Cardiac muscle cell (in vitro differentiated cells and primary cell): ENCODE measurements around the gene METRN. TPM values are rescaled to one million over a fixed set of nuclear protein-coding genes. Genes with fewer than 3 reads are reported as not detected.

ENCODE experiments used
- DNase-seq, 2 donors: peaks; one replicate each; pipeline versions ENCODE4 v3.0.0 to v3.0.0-alpha.2; 2010 to 2017; ENCODE audit warnings: low read depth in 1 of 2, low spot score in 1 of 2
- H3K27ac ChIP-seq: fragments of 200-600 bp; sonication (generic); 2 replicates; pipeline ENCODE4 v1.5.1; 2016
- H3K27me3 ChIP-seq: fragments of 200-600 bp; sonication (generic); 2 replicates; pipeline ENCODE4 v1.6.0; 2016; ENCODE audit warnings: control low read depth
- H3K36me3 ChIP-seq: fragments of 200-600 bp; sonication (generic); 2 replicates; pipeline ENCODE4 v1.5.1; 2016; ENCODE audit warnings: control low read depth
- H3K4me1 ChIP-seq: fragments of 200-600 bp; sonication (generic); 2 replicates; pipeline ENCODE4 v1.8.1; 2017; ENCODE audit warnings: low read depth, mild to moderate bottlenecking, mixed run types
- H3K4me3 ChIP-seq: fragments of 200-600 bp; sonication (generic); 2 replicates; pipeline ENCODE4 v1.5.1; 2016; ENCODE audit warnings: mild to moderate bottlenecking
- H3K9me3 ChIP-seq: fragments of 200-600 bp; sonication (generic); 2 replicates; pipeline ENCODE4 v1.5.1; 2017; ENCODE audit warnings: low read depth, mild to moderate bottlenecking, control low read depth
- polyA plus RNA-seq: library from polyadenylated mRNA; unstranded; fragments of >200 nt; fragmentation: Nextera tagmentation; extraction: Ambion mirVana; gene quantifications from 2 replicates; pipeline ENCODE4 v1.2.1, GENCODE V29; 2016
- total RNA-seq: library from RNA; depleted of rRNA; stranded (reverse); fragments of >200 nt; gene quantifications from 2 replicates; pipeline ENCODE4 v1.2.3, GENCODE V29; 2016
- TF ChIP-seq, protein P1 (sequence below): IDR thresholded peaks from 2 replicates; pipeline ENCODE4 v1.5.1; 2012; ENCODE audit warnings: low read depth, mild to moderate bottlenecking, low read length

METRN gene
- total and polyA plus RNA-seq, 2 experiments from 2014 or later = 93.9 to 299 TPM

DNA sequence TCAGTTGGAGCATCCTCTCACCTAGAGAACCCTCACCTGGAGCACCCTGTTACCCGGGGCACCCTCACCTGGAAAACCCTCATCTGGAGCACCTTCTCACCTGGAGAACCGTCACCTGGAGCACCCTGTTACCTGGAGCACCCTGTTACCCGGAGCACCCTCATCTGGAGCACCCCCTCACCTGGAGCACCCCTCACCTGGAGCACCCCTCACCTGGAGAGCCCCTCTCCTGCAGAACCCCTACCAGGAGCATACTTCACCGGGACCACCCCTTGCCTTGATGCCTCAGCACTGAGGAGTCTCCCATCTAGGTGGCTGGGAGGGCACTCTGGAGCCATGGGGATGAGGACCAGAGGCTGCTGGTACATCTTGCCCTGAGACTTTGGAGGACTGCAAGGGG, 6.0 kb upstream of the METRN start:
- Histone ChIP-seq H3K36me3 (no peaks in the 10 kb centered on the region), H3K4me1 (peaks cover 13% of the 10 kb centered on the region), H3K27ac (no peak overlapping the region), H3K9me3 (no peaks in the 10 kb centered on the region), H3K4me3 (no peak overlapping the region), H3K27me3 (peaks cover 53% of the 10 kb centered on the region)
- TF ChIP-seq, protein P1, sequence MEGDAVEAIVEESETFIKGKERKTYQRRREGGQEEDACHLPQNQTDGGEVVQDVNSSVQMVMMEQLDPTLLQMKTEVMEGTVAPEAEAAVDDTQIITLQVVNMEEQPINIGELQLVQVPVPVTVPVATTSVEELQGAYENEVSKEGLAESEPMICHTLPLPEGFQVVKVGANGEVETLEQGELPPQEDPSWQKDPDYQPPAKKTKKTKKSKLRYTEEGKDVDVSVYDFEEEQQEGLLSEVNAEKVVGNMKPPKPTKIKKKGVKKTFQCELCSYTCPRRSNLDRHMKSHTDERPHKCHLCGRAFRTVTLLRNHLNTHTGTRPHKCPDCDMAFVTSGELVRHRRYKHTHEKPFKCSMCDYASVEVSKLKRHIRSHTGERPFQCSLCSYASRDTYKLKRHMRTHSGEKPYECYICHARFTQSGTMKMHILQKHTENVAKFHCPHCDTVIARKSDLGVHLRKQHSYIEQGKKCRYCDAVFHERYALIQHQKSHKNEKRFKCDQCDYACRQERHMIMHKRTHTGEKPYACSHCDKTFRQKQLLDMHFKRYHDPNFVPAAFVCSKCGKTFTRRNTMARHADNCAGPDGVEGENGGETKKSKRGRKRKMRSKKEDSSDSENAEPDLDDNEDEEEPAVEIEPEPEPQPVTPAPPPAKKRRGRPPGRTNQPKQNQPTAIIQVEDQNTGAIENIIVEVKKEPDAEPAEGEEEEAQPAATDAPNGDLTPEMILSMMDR = no peak
- no peak for DNase-seq

DNA sequence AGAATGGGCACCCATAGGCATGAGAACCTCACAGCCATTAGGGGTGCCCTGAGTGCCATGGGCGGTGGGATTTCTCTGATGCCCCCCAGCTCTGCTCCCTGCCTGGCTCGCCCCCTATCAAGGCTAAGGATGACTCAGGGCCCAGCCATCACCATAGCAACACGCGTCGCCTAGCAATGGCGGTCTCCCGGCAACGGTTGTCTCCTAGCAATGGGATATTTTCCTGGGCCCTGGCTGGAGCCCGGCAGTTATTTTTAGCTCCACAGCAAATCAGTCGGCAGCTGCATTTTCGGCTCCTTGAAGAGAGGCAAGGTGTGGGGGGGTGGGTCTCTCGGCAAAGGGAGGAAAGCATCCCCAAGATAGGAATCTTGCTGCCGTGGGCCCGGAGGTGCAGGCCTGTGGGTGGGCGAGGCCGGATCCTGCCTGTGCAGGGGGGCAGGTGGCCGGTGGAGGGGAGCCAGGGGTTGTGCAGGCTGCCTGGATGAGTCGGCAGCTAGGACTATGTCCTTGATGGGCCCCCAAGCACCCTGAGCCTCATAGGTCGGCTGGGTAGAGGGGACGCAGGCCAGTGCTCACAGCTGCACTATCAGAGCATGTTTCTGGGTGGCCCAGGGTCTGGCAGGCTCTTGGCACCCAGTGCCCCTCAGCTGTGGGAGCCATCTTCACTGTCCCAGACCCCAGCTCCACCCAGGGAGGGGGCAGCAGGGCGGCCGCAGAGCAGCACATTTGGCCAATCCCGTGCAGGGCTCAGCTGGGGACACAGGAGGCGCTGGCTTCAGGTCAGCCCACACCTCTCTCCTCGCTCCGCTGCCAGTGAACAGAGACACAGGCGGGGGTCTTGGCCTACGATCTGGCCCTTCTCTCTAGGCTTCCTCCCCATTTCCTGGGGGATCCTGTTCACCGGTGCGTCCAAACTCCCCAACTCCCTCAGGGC, 5.1 kb upstream of the METRN start:
- Histone ChIP-seq H3K27ac (peak overlapping the region; percentile 53), H3K27me3 (peaks cover 44% of the 10 kb centered on the region), H3K9me3 (no peaks in the 10 kb centered on the region), H3K4me1 (peaks cover 16% of the 10 kb centered on the region), H3K4me3 (no peak overlapping the region), H3K36me3 (no peaks in the 10 kb centered on the region)
- TF ChIP-seq, protein P1 = no peak
- DNase-seq = peak; percentile 85 to 91

DNA sequence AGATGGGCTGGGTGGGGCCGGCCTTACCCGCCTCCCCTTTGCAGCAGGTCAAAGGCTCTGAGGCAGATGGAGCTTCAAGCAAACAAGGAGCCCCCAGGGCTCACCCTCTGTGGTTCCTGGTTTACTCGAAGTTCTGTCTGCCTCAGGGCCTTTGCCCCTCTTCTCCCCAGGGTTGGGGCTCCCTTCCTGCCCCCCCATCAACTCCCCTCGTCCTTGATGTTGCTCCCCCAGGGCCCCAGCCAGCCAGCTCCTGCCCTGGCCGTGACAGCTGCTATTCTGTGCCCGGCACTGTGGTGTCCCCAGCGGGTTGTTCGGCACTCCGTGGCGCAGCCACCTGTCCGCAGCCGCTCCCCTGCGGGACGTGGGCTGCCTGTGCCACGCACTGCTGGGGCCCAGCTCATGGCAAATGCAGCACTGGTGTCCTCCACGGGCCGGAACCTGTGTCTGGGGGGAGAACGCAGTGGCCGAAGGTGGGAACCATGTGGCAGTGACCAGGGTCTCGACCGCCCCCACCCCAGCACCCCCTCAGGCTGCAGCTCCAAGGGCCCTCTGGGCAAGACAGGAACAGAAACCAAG, 4.3 kb upstream of the METRN start:
- TF ChIP-seq, protein P1 = no peak
- no peaks in the 10 kb centered on the region for H3K36me3 ChIP-seq
- no peak for DNase-seq
- H3K4me3 ChIP-seq = no peak overlapping the region
- H3K4me1 ChIP-seq = peaks cover 16% of the 10 kb centered on the region
- H3K27ac ChIP-seq = peak overlapping the region; percentile 53
- H3K27me3 ChIP-seq = peaks cover 37% of the 10 kb centered on the region
- no peaks in the 10 kb centered on the region for H3K9me3 ChIP-seq

DNA sequence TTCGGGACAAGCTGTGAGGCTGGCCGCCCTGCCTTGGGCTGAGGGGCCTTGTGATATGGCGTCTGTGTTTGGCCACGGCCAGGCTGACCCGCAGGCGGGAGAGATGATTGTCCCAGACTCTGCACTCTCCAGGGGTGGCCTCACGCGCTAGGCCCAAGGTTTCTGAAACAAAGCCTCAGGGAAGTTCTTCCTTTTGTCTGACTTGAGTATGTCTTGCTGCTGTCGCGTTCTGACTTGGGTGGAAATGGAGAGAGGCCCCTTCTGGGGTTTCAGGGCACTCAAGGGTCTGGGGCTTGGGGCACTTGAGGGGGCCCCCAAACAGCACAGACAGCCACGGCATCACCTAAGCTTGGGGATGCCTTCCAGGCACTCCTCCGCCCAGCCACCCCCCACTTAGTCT, 3.8 kb upstream of the METRN start:
- peaks cover 16% of the 10 kb centered on the region for H3K4me1 ChIP-seq

DNA sequence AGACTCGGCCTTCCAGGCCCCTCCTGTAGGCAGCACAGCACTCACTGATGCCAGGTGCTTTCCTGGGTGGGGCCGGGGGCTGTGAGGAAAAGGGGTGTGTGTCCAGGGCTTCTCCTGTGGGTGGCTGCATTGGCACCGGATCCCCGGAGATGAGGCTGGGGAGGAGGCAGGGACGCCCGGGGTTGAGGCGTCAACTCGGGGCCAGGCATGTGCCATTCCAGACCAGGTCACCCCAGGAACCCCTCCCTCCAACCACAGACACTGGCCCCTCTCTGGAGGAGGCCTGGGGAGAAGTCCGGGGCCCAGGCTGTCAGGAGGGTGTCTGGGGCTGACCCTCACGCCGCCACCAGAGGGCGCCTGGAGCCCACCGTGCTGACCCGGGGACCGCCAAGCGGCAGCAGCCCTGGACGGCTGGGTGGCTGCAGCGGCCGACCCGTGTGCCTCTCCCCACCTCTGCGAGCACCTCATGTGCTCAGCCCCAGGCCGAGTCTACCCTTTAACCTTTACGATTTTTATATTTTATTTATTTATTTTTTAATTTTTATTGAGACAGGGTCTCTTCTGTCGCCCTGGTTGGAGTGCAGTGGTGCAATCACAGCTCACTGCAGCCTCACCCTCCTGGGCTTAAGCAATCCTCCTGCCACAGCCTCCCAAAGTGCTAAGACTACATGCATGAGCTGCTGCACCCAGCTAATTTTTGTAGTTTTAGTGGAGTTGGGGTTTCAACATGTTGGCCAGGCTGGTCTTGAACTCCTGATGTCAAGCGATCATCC, 3.2 kb upstream of the METRN start:
- TF ChIP-seq, protein P1 = peak; percentile 91
- peak; percentile 77 to 86 for DNase-seq
- Histone ChIP-seq H3K36me3 (no peaks in the 10 kb centered on the region), H3K4me1 (peaks cover 20% of the 10 kb centered on the region), H3K27me3 (peaks cover 26% of the 10 kb centered on the region), H3K27ac (no peak overlapping the region), H3K4me3 (no peak overlapping the region), H3K9me3 (no peaks in the 10 kb centered on the region)

More for the DNA sequence above, 3.8 kb upstream of the METRN start:
- Histone ChIP-seq H3K27me3 (peaks cover 33% of the 10 kb centered on the region), H3K36me3 (no peaks in the 10 kb centered on the region), H3K4me3 (no peak overlapping the region), H3K27ac (peak overlapping the region; percentile 53), H3K9me3 (no peaks in the 10 kb centered on the region)
- DNase-seq = no peak
- TF ChIP-seq, protein P1 = no peak
